GM12865 (cell line): Measurements from ENCODE around the gene CFAP74.

Experiments
- DNase-seq: peaks from one replicate; pipeline ENCODE4 v3.0.0; 2010; ENCODE audit warnings: low read depth
- H3K4me3 ChIP-seq: 2 replicates; pipeline ENCODE4 v1.5.1; 2011; ENCODE audit warnings: mild to moderate bottlenecking, low read depth, low read length, control low read depth
- CTCF ChIP-seq: IDR thresholded peaks from 2 replicates; pipeline ENCODE4 v1.5.1; 2011; ENCODE audit warnings: low read length, control low read depth, low read depth, inconsistent platforms; ENCODE audit not compliant: insufficient read depth; ENCODE audit errors: missing control alignments

CFAP74 gene

GRCh38 chr1:2024887-2025286 is 21.3 kb upstream of the CFAP74 start:
- no peak for DNase-seq
- TF ChIP-seq CTCF, result no peak
- H3K4me3 ChIP-seq, result no peak overlapping the region

- TF ChIP-seq CTCF, result no peak
- H3K4me3 ChIP-seq, result no peak overlapping the region
These were observed 20.9 kb upstream of the CFAP74 start for GRCh38 chr1:2024451-2024850.

GRCh38 chr1:2023187-2023586 is 19.6 kb upstream of the CFAP74 start:
- no peak for TF ChIP-seq CTCF
- DNase-seq, result no peak
- no peak overlapping the region for H3K4me3 ChIP-seq

More at GRCh38 chr1:2024451-2024850, 20.9 kb upstream of the CFAP74 start:
- DNase-seq, result no peak

GRCh38 chr1:2022063-2022770 is 18.6 kb upstream of the CFAP74 start:
- no peak overlapping the region for H3K4me3 ChIP-seq
- DNase-seq, result no peak
- no peak for TF ChIP-seq CTCF

GRCh38 chr1:2021550-2021949 is 18.0 kb upstream of the CFAP74 start:
- DNase-seq, result no peak
- TF ChIP-seq CTCF, result no peak
- H3K4me3 ChIP-seq, result no peak overlapping the region

GRCh38 chr1:2020310-2020655 is 16.7 kb upstream of the CFAP74 start:
- DNase-seq, result no peak
- TF ChIP-seq CTCF, result no peak
- H3K4me3 ChIP-seq, result no peak overlapping the region
